Amygdala (tissue), 56 donors: ENCODE results near the gene C2CD3.

Experiments
- DNase-seq, 56 donors: peaks; one replicate each; lab custom pipeline; 2025; lab: John Stamatoyannopoulos, UW

Gene C2CD3

DNA sequence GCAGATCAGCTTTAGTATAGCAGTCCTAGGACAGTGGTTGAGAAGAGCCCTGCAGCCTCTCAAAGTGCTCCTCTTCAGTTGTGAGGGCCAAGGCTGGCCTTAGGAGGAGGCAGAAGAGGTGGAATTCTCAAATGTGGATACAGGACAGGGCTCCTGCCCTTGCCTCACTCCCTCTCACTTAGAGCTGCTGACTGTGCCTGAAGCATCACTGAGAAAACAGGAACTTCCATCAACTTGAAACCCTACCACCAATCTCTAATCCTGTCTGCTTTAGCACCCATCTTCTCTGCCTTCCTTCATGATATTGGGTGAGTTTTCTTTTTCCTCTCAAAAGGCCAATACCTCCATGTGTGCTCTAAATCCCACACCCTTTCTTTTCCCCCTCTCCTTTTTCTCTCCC is 147.5 kb downstream of the C2CD3 start:
- no peak for DNase-seq

GRCh38 chr11:74022546-74022945 is 148.3 kb downstream of the C2CD3 start:
- no peak for DNase-seq

GRCh38 chr11:74021998-74022397 is 148.8 kb downstream of the C2CD3 start:
- DNase-seq, result no peak

DNA sequence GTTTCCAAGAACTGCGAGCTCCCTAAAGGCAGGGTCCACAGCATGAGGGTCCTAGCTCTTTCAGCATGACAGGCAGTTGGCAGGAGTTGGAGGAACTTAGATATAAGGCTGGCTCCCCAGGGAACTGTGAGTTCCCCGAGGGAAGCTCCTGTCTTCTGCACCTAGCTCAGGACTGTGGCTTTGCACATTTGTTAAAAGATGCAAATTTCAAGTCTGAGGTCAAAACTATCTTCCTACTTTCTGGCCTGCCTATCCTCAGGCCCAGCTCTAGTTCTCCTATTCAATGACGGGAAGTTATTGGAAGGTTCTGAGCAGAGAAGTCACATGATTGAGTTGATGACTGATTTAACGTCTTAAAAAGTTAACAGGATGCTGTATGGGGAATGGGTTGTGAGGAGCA is 150.3 kb downstream of the C2CD3 start:
- no peak for DNase-seq

DNA sequence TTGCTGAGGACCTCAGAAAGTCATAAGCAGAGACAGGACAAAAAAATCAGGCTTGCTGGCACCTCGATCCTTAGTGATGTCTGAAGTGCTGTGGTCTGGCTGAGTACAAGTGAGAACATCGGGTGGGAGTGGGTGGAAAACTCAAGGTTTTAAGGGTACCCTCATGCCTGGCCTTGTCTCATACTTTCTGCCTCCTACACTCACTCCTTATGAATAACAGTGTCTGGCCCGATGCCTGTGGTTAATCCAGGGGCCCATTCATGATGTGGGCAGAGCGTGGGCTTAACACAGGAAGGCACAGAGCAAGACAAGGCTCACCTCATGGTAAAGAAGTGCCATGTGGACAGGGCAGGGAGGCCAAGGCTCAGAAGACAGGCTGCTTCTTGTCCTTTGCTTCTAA is 150.9 kb downstream of the C2CD3 start:
- DNase-seq, result no peak

- no peak for DNase-seq
These were observed 151.6 kb downstream of the C2CD3 start for GRCh38 chr11:74019104-74019738.

- DNase-seq, result peak in 52 of 56 donors; percentile 3 to 76 (median 47)
These were observed 152.3 kb downstream of the C2CD3 start for GRCh38 chr11:74018331-74019005.

GRCh38 chr11:74017631-74018030 is 153.2 kb downstream of the C2CD3 start:
- no peak for DNase-seq

- DNase-seq, result no peak
These were observed 154.7 kb downstream of the C2CD3 start for GRCh38 chr11:74015919-74016684.

GRCh38 chr11:74014880-74015279 is 155.9 kb downstream of the C2CD3 start:
- DNase-seq, result peak in 1 of 56 donors; percentile 15

GRCh38 chr11:74013141-74013540 is 157.7 kb downstream of the C2CD3 start:
- DNase-seq, result no peak

DNA sequence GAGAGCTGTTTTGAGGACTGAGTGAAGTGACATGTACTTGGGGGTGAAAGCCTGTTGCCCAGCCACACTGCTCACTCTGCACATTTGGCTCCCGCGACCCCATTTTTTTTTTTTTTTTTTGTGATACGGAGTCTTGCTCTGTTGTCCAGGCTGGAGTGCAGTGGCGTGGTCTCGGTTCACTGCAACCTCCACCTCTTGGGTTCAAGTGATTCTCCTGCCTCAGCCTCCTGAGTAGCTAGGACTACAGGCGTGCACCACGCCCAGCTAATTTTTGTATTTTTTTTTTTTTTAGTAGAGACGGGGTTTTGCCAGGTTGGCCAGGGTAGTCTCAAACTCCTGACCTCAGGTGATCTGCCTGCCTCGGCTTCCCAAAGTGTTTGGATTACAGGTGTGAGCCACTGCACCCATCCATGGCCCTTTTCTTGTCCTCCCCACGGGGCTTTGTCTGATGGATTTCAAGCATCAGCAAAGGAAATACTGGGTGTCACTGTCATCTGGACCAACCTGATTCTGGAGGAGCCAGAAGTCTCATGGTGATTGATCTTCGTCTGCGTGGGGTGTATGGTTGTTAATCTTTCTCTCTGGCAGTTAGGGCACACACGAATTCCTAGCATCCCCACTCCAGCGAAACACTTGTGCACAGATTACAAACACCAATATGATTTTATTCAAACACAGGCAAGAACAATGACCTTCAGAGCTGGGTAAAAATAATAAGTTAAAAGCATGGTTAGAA is 158.6 kb downstream of the C2CD3 start:
- no peak for DNase-seq

GRCh38 chr11:74011360-74012073 is 159.3 kb downstream of the C2CD3 start:
- DNase-seq, result no peak

DNA sequence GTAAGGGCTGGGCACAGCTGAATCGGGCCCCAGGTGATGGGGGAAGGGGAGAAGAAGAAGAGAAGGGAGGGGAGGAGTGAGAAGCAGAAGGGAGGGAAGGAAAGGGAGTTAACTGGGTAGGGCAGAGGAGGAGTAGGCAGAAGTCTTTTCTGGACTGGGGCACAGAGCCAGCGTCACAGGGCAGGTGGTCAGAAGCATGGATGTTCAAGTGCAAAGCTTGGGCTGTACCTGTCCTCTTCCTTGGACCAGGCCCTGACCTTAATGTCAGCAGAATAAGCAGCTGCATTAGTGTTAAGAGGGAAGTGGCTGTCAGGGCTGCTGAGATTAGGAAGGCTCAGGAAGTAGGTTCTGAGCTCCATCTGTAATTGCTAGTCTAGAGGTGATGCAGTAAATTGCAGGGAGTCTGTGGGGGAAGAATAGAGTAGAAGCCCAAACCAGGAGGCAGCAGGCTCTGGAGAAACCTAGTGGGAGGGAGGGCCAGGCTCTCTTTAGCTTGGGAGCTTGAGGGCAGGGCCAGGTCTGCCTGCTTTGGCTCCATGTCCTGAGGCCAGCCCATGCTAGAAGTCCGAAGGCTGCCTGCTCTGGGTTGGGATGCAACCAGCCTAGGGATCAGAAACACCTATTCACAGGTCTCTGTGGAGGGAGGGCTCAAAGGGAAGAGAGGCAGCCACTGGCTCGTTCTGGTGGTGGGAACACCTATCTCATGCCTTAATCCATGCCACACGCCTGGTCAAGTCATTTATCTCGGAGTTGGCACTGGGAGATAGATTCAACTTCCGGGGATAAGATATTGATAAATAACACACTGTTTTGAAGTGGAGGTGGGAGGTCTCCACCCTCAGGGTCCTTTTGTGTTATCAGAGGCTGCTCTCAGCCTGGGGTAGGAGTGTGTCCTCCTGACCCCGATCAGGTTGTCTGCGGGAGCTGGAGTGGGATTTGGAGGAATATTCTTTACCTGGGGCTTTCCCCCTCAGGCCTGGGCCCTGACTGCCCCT is 160.2 kb downstream of the C2CD3 start:
- no peak for DNase-seq

GRCh38 chr11:74009675-74010305 is 161.0 kb downstream of the C2CD3 start:
- DNase-seq, result no peak

DNA sequence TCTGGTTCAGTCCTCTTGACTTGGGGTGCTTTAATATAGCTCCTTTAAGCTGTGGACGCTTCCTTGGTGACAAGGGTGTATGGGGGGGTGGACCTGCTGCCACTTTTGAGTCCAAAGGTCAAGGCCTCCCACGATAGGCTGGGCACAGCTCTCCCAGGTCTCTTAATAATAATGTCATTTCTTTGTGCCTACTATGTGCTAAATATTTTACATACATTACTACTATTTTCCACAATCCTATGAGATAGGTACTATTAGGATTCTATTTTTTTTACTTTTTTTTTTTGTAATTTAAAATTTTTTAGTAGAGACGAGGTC is 161.6 kb downstream of the C2CD3 start:
- no peak for DNase-seq

DNA sequence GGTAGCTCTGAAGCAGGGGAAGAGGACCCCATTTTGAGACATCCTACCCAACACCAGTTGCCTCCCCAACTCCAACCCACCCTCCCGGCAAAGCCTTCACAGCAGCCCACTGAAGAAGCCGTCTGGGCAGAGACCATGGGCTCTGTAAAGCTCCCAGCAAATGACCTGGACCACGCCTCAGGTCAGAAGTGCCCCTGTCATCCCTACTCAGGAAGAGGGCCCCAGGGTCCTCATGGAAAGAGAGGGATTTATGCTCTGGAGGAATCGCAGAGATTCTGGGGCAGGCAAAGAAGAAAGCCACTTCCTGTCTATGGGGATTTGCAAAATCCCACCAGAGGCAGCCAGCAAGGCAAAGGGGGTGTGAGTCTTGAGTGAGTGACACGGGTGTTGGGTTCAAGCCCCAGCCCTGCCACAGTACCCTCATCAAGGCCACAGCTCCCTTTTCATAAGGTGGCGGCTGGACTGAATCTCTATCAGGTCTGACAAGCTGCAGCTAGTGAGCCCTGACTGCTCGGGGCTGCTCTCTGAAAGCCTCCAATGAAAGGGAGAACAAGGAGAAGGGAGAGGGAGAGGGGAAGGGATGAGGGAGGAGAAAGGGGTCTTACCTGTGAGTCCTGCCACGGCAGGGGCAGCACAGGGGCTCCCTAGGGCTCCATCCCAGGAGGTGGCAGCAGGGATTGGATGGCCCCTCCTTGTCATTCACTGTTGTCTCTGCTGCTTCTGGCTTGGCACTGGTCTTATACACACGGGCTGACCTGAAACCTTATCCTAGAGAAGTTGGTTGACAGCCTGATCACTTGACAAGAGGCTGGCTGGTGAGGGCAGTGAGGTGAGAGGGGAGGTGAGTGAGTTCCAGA is 162.2 kb downstream of the C2CD3 start, which contains the start of gene UCP3:
TSS of gene UCP3 (minus strand) at position 713 of the 857 bp plus-strand sequence. CDS start 2,043 bp downstream, outside the sequence.
- no peak for DNase-seq
